Tibial nerve (tissue), 4 donors: ENCODE measurements around the gene CASTOR1. TPM values are rescaled to one million over a fixed set of nuclear protein-coding genes. Genes with fewer than 3 reads are reported as not detected.

Experiments used
- DNase-seq, 2 donors: peaks; one replicate each; pipeline ENCODE4 v3.0.0-alpha.2; 2019; ENCODE audit warnings: low spot score in 2 of 2
- H3K27ac ChIP-seq, 4 donors: fragments of 200-600 bp; sonication (generic) in 3 of 4; one replicate each; pipeline ENCODE4 v1.5.1; 2017 to 2019; ENCODE audit warnings: mild to moderate bottlenecking in 1 of 4
- H3K27me3 ChIP-seq, 2 donors: fragments of 200-600 bp; sonication (generic) in 1 of 2; one replicate each; pipeline versions ENCODE4 v1.5.1 to v1.6.0; 2017 to 2019
- H3K36me3 ChIP-seq, 3 donors: fragments of 200-600 bp; sonication (generic); one replicate each; pipeline ENCODE4 v1.5.1; 2018 to 2019
- H3K4me1 ChIP-seq, 4 donors: fragments of 200-600 bp; sonication (generic) in 3 of 4; one replicate each; pipeline ENCODE4 v1.5.1; 2017 to 2019
- H3K4me3 ChIP-seq, 4 donors: fragments of 200-600 bp; sonication (generic) in 3 of 4; one replicate each; pipeline ENCODE4 v1.5.1; 2017 to 2019; ENCODE audit warnings: mild to moderate bottlenecking in 1 of 4, moderate library complexity in 1 of 4
- H3K9me3 ChIP-seq, 4 donors: fragments of 200-600 bp; sonication (generic) in 3 of 4; one replicate each; pipeline ENCODE4 v1.5.1; 2017 to 2019
- CTCF ChIP-seq, 5 experiments: fragments of 200-600 bp in 3 of 5; fragments of 450-650 bp in 2 of 5; sonication (generic) in 3 of 5; IDR thresholded peaks; one replicate each; pipeline ENCODE4 v1.5.1; 2016 to 2019; ENCODE audit warnings: antibody characterized with exemption in 5 of 5, mild to moderate bottlenecking in 3 of 5, moderate library complexity in 2 of 5
- EP300 ChIP-seq, 2 donors: sonication (generic); formaldehyde crosslinking; IDR thresholded peaks; one replicate each; pipeline ENCODE4 v1.6.1; 2017; ENCODE audit warnings: antibody characterized with exemption in 2 of 2, mild to moderate bottlenecking in 1 of 2
- POLR2A ChIP-seq, 2 donors: fragments of 450-650 bp; IDR thresholded peaks; one replicate each; pipeline ENCODE4 v1.6.1; 2017; ENCODE audit warnings: antibody characterized with exemption in 2 of 2, mild to moderate bottlenecking in 2 of 2, moderate library complexity in 2 of 2
- WGBS, 2 donors: methylation state at CpG; one replicate each; pipeline ENCODE4 v1.1.5; 2018; 5-methylcytosine and 5-hydroxymethylcytosine counted together
- total RNA-seq, 4 donors: library from RNA; depleted of rRNA; stranded (reverse); fragments of >200 nt; gene quantifications; one replicate each; pipeline ENCODE4 v1.1.0, GENCODE V29; 2016

Gene CASTOR1
- total RNA-seq, 4 donors from 2014 or later, result 38.7 to 57.9 (median 45.3) TPM

GRCh38 chr22:30288419-30289140, 725 bp downstream of the CASTOR1 start:
- WGBS, 2 donors, result 10 to 13% methylated on average over 20 of the region's 27 CpGs
- H3K9me3 ChIP-seq, result no peaks in the 10 kb centered on the region
- peaks cover 7 to 65% (median 27%) of the 10 kb centered on the region in 4 donors for H3K4me1 ChIP-seq
- peaks cover 0 to 53% (median 9%) of the 10 kb centered on the region in 3 donors for H3K36me3 ChIP-seq
- TF ChIP-seq CTCF (IDR thresholded peaks at IDR 0.05) (no peak), EP300 (IDR thresholded peaks at IDR 0.05) (no peak), POLR2A (IDR thresholded peaks at IDR 0.05) (no peak)
- DNase-seq, result no peak
- H3K27ac ChIP-seq, result peak overlapping the region; percentile 93 to 96 (median 94)
- H3K4me3 ChIP-seq, result peak overlapping the region; percentile 80 to 97 (median 92)
- no peaks in the 10 kb centered on the region for H3K27me3 ChIP-seq

GRCh38 chr22:30287648-30288418, 1.5 kb downstream of the CASTOR1 start:
- H3K4me3 ChIP-seq, result peak overlapping the region; percentile 80 to 97 (median 92)
- peaks cover 7 to 59% (median 27%) of the 10 kb centered on the region in 4 donors for H3K4me1 ChIP-seq
- H3K9me3 ChIP-seq, result no peaks in the 10 kb centered on the region
- H3K27ac ChIP-seq, result peak overlapping the region; percentile 93 to 96 (median 94)
- peaks cover 0 to 53% (median 2%) of the 10 kb centered on the region in 3 donors for H3K36me3 ChIP-seq
- peak; percentile 25 to 73 for TF ChIP-seq POLR2A (IDR thresholded peaks at IDR 0.05)
- peak; percentile 34 to 86 for TF ChIP-seq EP300 (IDR thresholded peaks at IDR 0.05)
- peak; percentile 66 to 93 (median 86) for TF ChIP-seq CTCF (IDR thresholded peaks at IDR 0.05)
- WGBS, 2 donors, result 16 to 17% methylated on average over 5 of the region's 5 CpGs
- peak; percentile 78 to 92 for DNase-seq
- no peaks in the 10 kb centered on the region for H3K27me3 ChIP-seq

GRCh38 chr22:30286813-30287647, 2.3 kb downstream of the CASTOR1 start:
- Histone ChIP-seq H3K27me3 (no peaks in the 10 kb centered on the region), H3K4me3 (no peak overlapping the region), H3K27ac (peak overlapping the region in 3 of 4 donors; percentile 25 to 94 (median 93)), H3K36me3 (peaks cover 0 to 51% (median 0%) of the 10 kb centered on the region in 3 donors), H3K4me1 (peaks cover 7 to 53% (median 25%) of the 10 kb centered on the region in 4 donors), H3K9me3 (no peaks in the 10 kb centered on the region)
- DNase-seq, result peak in 1 of 2 donors; percentile 54
- WGBS, 2 donors, result 43 to 59% methylated on average over 14 to 20 of the region's 31 CpGs
- TF ChIP-seq POLR2A (IDR thresholded peaks at IDR 0.05) (no peak), CTCF (IDR thresholded peaks at IDR 0.05) (peak; percentile 77 to 95 (median 91)), EP300 (IDR thresholded peaks at IDR 0.05) (no peak)

GRCh38 chr22:30286331-30286730, 3.0 kb downstream of the CASTOR1 start:
- Histone ChIP-seq H3K9me3 (no peaks in the 10 kb centered on the region), H3K27ac (no peak overlapping the region), H3K36me3 (peaks cover 0 to 49% (median 0%) of the 10 kb centered on the region in 3 donors), H3K4me1 (peaks cover 3 to 46% (median 18%) of the 10 kb centered on the region in 4 donors), H3K4me3 (no peak overlapping the region), H3K27me3 (no peaks in the 10 kb centered on the region)
- no peak for TF ChIP-seq EP300 (IDR thresholded peaks at IDR 0.05)
- no peak for TF ChIP-seq POLR2A (IDR thresholded peaks at IDR 0.05)
- no peak for DNase-seq
- WGBS, 2 donors, result 73% methylated on average over 5 of the region's 5 CpGs

GRCh38 chr22:30285846-30286200, 3.5 kb downstream of the CASTOR1 start:
- 89% methylated on average over 4 of the region's 8 CpGs; no CpG with 5 or more reads in 1 of the 2 donors for WGBS, 2 donors
- no peak for DNase-seq
- TF ChIP-seq CTCF (IDR thresholded peaks at IDR 0.05), result no peak
- no peak for TF ChIP-seq EP300 (IDR thresholded peaks at IDR 0.05)
- no peak for TF ChIP-seq POLR2A (IDR thresholded peaks at IDR 0.05)
- peaks cover 0 to 49% (median 0%) of the 10 kb centered on the region in 3 donors for H3K36me3 ChIP-seq
- H3K4me1 ChIP-seq, result peaks cover 0 to 41% (median 13%) of the 10 kb centered on the region in 4 donors
- H3K27ac ChIP-seq, result no peak overlapping the region
- no peaks in the 10 kb centered on the region for H3K27me3 ChIP-seq
- H3K9me3 ChIP-seq, result no peaks in the 10 kb centered on the region
- no peak overlapping the region for H3K4me3 ChIP-seq
